ENCODE results near the gene AQP9. TPM values are rescaled to one million over a fixed set of nuclear protein-coding genes. Genes with fewer than 3 reads are reported as not detected.

The AQP9 gene
- total RNA-seq, 2 donors from 2014 or later: 1.6 to 2.9 TPM

Other genes starting within 250 kb of the AQP9 start
- 10 to 100 TPM; 24.4 TPM for gene ALDH1A2, start 72.7 kb upstream of the AQP9 start, total RNA-seq